H9 (cell line): Measurements from ENCODE around the gene PABPN1. TPM values are rescaled to one million over a fixed set of nuclear protein-coding genes. Genes with fewer than 3 reads are reported as not detected.

ENCODE experiments used
- DNase-seq: peaks from one replicate; pipeline ENCODE4 v3.0.0-alpha.2; 2017
- H2AFZ ChIP-seq: one replicate; pipeline ENCODE4 v1.6.1; 2013; ENCODE audit warnings: mild to moderate bottlenecking, low read length, control low read depth, moderate library complexity
- H2AK5ac ChIP-seq: 2 replicates; pipeline ENCODE4 v1.6.1; 2013; ENCODE audit warnings: low read length, control low read depth, mixed read lengths; ENCODE audit not compliant: insufficient read length
- H2BK120ac ChIP-seq: one replicate; pipeline ENCODE4 v1.6.1; 2013; ENCODE audit warnings: low read depth, mild to moderate bottlenecking, low read length, control low read depth, inconsistent platforms; ENCODE audit not compliant: poor library complexity, severe bottlenecking
- H2BK12ac ChIP-seq: 2 replicates; pipeline ENCODE4 v1.6.1; 2013; ENCODE audit warnings: low read length, control low read depth, mixed read lengths, low read depth; ENCODE audit not compliant: insufficient read length
- H2BK15ac ChIP-seq: 2 replicates; pipeline ENCODE4 v1.6.1; 2013; ENCODE audit warnings: low read depth, low read length, control low read depth
- H2BK20ac ChIP-seq: one replicate; pipeline ENCODE4 v1.6.1; 2013; ENCODE audit warnings: low read depth, mild to moderate bottlenecking, low read length, control low read depth, inconsistent platforms; ENCODE audit not compliant: poor library complexity, severe bottlenecking
- H2BK5ac ChIP-seq: 2 replicates; pipeline ENCODE4 v1.6.1; 2013; ENCODE audit warnings: low read length, control low read depth, mixed read lengths; ENCODE audit not compliant: insufficient read length
- H3K14ac ChIP-seq: 2 replicates; pipeline ENCODE4 v1.6.1; 2013; ENCODE audit warnings: low read length, control low read depth; ENCODE audit not compliant: insufficient read depth
- H3K18ac ChIP-seq: 2 replicates; pipeline ENCODE4 v1.6.1; 2013; ENCODE audit warnings: low read depth, mild to moderate bottlenecking, mixed read lengths, low read length, control low read depth; ENCODE audit not compliant: insufficient read length
- H3K23ac ChIP-seq: 2 replicates; pipeline ENCODE4 v1.6.1; 2013; ENCODE audit warnings: low read length, control low read depth, mixed read lengths, low read depth; ENCODE audit not compliant: insufficient read length
- H3K23me2 ChIP-seq: 2 replicates; pipeline ENCODE4 v1.6.1; 2013; ENCODE audit warnings: low read depth, mild to moderate bottlenecking, mixed read lengths, low read length, control low read depth; ENCODE audit not compliant: insufficient read length, poor library complexity, severe bottlenecking
- H3K27ac ChIP-seq: 2 replicates; pipeline ENCODE4 v1.5.1; 2013; ENCODE audit warnings: low read length, control low read depth, mixed read lengths, low read depth; ENCODE audit not compliant: insufficient read length
- H3K27me3 ChIP-seq: 2 replicates; pipeline ENCODE4 v1.6.1; 2013; ENCODE audit warnings: low read length, control low read depth, inconsistent platforms; ENCODE audit not compliant: insufficient read depth
- H3K4ac ChIP-seq: 2 replicates; pipeline ENCODE4 v1.6.1; 2013; ENCODE audit warnings: low read depth, mild to moderate bottlenecking, control low read depth, inconsistent platforms, low read length, moderate library complexity
- H3K4me1 ChIP-seq: 2 replicates; pipeline ENCODE4 v1.6.1; 2013; ENCODE audit warnings: low read length, control low read depth, inconsistent platforms; ENCODE audit not compliant: insufficient read depth
- H3K4me2 ChIP-seq: 2 replicates; pipeline ENCODE4 v1.6.1; 2013; ENCODE audit warnings: low read length, control low read depth, mixed read lengths; ENCODE audit not compliant: insufficient read length, insufficient read depth
- H3K56ac ChIP-seq: 2 replicates; pipeline ENCODE4 v1.6.1; 2013; ENCODE audit warnings: low read depth, mild to moderate bottlenecking, mixed read lengths, low read length, control low read depth; ENCODE audit not compliant: insufficient read length
- H3K79me1 ChIP-seq: 2 replicates; pipeline ENCODE4 v1.6.1; 2013; ENCODE audit warnings: low read depth, mild to moderate bottlenecking, moderate library complexity, low read length, control low read depth, inconsistent platforms; ENCODE audit not compliant: insufficient read depth, poor library complexity, severe bottlenecking
- H3K79me2 ChIP-seq: 2 replicates; pipeline ENCODE4 v1.6.1; 2013; ENCODE audit warnings: low read length, control low read depth, inconsistent platforms; ENCODE audit not compliant: insufficient read depth
- H3K9ac ChIP-seq: 2 replicates; pipeline ENCODE4 v1.6.1; 2013; ENCODE audit warnings: low read length, control low read depth, mixed read lengths; ENCODE audit not compliant: insufficient read length; ENCODE audit errors: extremely low read depth
- H3K9me3 ChIP-seq: one replicate; pipeline ENCODE4 v1.6.1; 2013; ENCODE audit warnings: low read depth, low read length, inconsistent platforms; ENCODE audit not compliant: control insufficient read depth
- H3T11ph ChIP-seq: one replicate; pipeline ENCODE4 v1.6.1; 2013; ENCODE audit warnings: mild to moderate bottlenecking, low read length, control low read depth, inconsistent platforms
- H4K20me1 ChIP-seq: one replicate; pipeline ENCODE4 v1.6.1; 2013; ENCODE audit not compliant: control insufficient read depth, insufficient read length, insufficient read depth
- H4K5ac ChIP-seq: 2 replicates; pipeline ENCODE4 v1.6.1; 2013; ENCODE audit warnings: low read depth, mild to moderate bottlenecking, mixed read lengths, low read length, control low read depth; ENCODE audit not compliant: insufficient read length
- H4K8ac ChIP-seq: replicated peaks from 2 replicates; pipeline ENCODE4 v1.6.1; 2013; ENCODE audit warnings: low read length, control low read depth, mixed read lengths, low read depth; ENCODE audit not compliant: insufficient read length
- H4K91ac ChIP-seq: 2 replicates; pipeline ENCODE4 v1.6.1; 2013; ENCODE audit warnings: low read depth, mild to moderate bottlenecking, moderate library complexity, mixed read lengths, low read length, control low read depth; ENCODE audit not compliant: insufficient read length
- H3K27ac Mint-ChIP-seq, 3 experiments: 2 replicates in 2 of 3; 3 replicates in 1 of 3; pipeline ENCODE4 v1.8.0; 2020 to 2021; ENCODE audit warnings: mixed read lengths in 3 of 3, mild to moderate bottlenecking in 1 of 3, moderate library complexity in 1 of 3
- H3K27me3 Mint-ChIP-seq: 2 replicates; pipeline ENCODE4 v1.8.0; 2021; ENCODE audit warnings: low read depth, mild to moderate bottlenecking, moderate library complexity, mixed read lengths
- H3K36me3 Mint-ChIP-seq, 3 experiments: 2 replicates in 2 of 3; 3 replicates in 1 of 3; pipeline ENCODE4 v1.8.0; 2020 to 2021; ENCODE audit warnings: low read depth in 3 of 3, mixed read lengths in 3 of 3; ENCODE audit not compliant: insufficient read depth in 1 of 3
- H3K4me1 Mint-ChIP-seq, 2 experiments: 2 replicates each; pipeline ENCODE4 v1.8.0; 2020; ENCODE audit warnings: mixed read lengths in 2 of 2
- H3K4me3 Mint-ChIP-seq, 2 experiments: 2 replicates in 1 of 2; 3 replicates in 1 of 2; pipeline ENCODE4 v1.8.0; 2020 to 2021; ENCODE audit warnings: mild to moderate bottlenecking in 2 of 2, mixed read lengths in 2 of 2, moderate library complexity in 1 of 2
- H3K9me3 Mint-ChIP-seq, 2 experiments: 2 replicates in 1 of 2; 3 replicates in 1 of 2; pipeline ENCODE4 v1.8.0; 2020; ENCODE audit warnings: mild to moderate bottlenecking in 2 of 2, mixed read lengths in 2 of 2, moderate library complexity in 1 of 2
- CTCF ChIP-seq: fragments of 200-600 bp; sonication (generic); conservative IDR thresholded peaks from 3 replicates; pipeline ENCODE4 v1.8.0; 2021; ENCODE audit warnings: antibody characterized with exemption, mild to moderate bottlenecking
- WGBS: extraction: QIAGEN DNeasy Blood & Tissue Kit; methylation state at CpG from one replicate; pipeline ENCODE4 v1.1.7; 2013; ENCODE audit warnings: missing lambda C conversion rate, low lambda C conversion rate, mixed read lengths; ENCODE audit not compliant: insufficient read length; ENCODE audit errors: extremely low coverage; 5-methylcytosine and 5-hydroxymethylcytosine counted together
- total RNA-seq: library from RNA; stranded (reverse); gene quantifications from 2 replicates; pipeline ENCODE4 v1.2.1, GENCODE V29; 2021

Gene PABPN1
- total RNA-seq, 1 experiment from 2014 or later = 333 TPM

- H4K5ac ChIP-seq = no peak overlapping the region
- no peaks in the 10 kb centered on the region for H3K9me3 ChIP-seq
- no peaks in the 10 kb centered on the region for H3K79me2 ChIP-seq
Measured at GRCh38 chr14:23310546-23310945, 10.7 kb upstream of the PABPN1 start.

More at GRCh38 chr14:23310546-23310945, 10.7 kb upstream of the PABPN1 start:
- TF ChIP-seq CTCF = no peak
- H3K4me1 ChIP-seq = no peaks in the 10 kb centered on the region; the same call in 1 of the 2 replicates
- H3K23ac ChIP-seq = no peak overlapping the region
- no CpG with 5 or more reads among the region's 1 CpG for WGBS
- H3K4me3 Mint-ChIP-seq = no peak overlapping the region
- no peak overlapping the region for H3K27ac ChIP-seq
- H2BK15ac ChIP-seq = no peak overlapping the region
- H3K4me2 ChIP-seq = no peak overlapping the region
- H3K56ac ChIP-seq = no peak overlapping the region
- no peak overlapping the region for H2BK5ac ChIP-seq
- H4K91ac ChIP-seq = no peak overlapping the region
- H3T11ph ChIP-seq = no peak overlapping the region
- no peak overlapping the region for H2BK120ac ChIP-seq
- H3K36me3 Mint-ChIP-seq = peaks cover 25 to 26% (median 25%) of the 10 kb centered on the region in 3 experiments
- no peak overlapping the region for H2AFZ ChIP-seq
- H4K8ac ChIP-seq = no peak overlapping the region
- H2BK12ac ChIP-seq = no peak overlapping the region
- H3K4me1 Mint-ChIP-seq = peaks cover 17 to 18% of the 10 kb centered on the region in 2 experiments
- H3K27me3 ChIP-seq = no peaks in the 10 kb centered on the region
- no peak overlapping the region for H3K14ac ChIP-seq
- no peaks in the 10 kb centered on the region for H4K20me1 ChIP-seq
- H3K4ac ChIP-seq = no peak overlapping the region
- H3K27ac Mint-ChIP-seq = no peak overlapping the region
- no peak overlapping the region for H3K9ac ChIP-seq
- H2BK20ac ChIP-seq = no peak overlapping the region
- H3K27me3 Mint-ChIP-seq = no peaks in the 10 kb centered on the region
- peaks cover 6% of the 10 kb centered on the region for H3K79me1 ChIP-seq
- peaks cover 8% of the 10 kb centered on the region for H3K23me2 ChIP-seq
- H3K18ac ChIP-seq = no peak overlapping the region
- no peak for DNase-seq
- H3K9me3 Mint-ChIP-seq = no peaks in the 10 kb centered on the region
- H2AK5ac ChIP-seq = no peak overlapping the region
